ENCODE data around the gene METTL16.

METTL16 gene

DNA sequence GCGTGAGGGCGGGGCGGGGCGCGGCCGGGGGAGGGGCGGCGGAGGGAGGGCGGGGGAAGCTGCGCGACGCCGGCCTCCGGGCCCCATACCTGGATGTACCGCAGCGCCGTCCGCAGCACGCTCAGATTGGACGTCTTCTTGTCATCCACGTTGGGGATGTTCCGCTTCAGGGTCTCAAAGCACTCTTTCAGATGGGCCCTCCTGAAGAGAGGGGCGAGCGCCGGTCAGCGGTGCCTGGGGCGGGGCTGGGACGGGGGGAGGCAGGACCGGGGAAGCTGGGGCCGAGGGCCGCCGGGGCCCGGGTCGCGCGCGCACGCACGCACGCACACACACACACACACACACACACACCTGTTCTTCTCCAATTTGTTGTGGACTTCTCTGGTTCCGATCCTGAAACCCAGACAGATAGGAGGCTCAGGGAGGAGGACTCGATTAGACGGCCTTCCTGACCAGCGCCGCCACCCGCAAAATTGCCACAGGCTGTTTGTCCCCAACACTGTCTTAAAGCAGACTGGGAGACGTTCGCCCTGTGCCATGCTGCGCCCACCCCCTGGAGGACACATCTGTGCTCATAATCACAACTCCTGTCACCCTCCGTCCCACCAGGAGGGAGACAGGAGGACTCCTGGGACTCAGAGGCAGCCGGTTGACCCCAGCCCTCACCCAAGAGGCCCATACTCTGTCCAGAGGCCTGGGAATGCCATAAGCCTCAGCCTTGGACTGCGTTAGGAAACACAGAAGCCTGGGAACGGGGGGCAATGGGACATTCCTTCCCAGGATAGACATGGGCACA, 117.5 kb downstream of the METTL16 start:
- DNase-seq = no peak

DNA sequence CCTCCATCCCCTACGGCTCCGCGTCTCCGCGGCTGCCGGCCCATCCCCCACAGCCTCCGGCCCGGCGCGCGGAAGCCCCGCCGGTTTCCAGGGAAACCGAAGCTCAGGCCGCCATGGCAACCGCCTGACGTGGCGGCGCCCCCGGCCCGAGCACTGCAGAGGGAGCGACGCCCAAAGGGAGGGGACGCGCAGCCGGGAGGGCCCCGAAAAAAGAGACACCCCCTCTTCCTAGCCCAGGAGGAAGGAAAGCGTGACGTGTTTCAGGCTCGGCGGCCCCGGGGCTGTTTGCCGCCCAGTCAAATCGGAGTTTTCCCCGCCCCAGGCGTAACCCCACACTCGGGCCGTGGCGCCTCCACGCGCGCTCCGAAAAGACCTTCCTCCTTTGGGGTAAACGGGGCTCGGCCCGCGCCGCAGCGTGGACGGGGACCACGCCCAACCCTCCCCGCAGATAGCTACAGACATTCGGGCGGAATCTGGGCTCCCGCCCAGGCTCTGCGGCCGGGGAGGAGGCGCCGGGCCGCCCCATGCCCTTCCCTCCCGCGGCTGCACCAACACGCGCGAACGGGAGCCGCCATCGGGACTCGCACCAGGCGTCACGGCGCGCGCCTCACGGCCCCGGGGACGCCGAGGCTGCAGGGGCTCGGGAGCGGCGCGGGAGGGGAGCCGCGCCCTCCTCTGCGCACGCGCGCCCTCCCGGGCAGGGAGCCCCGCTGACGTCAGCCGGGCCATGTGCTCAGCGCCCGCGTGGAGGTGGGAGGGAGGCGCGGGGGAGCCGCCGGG, 118.3 kb downstream of the METTL16 start:
- no peak for DNase-seq

DNA sequence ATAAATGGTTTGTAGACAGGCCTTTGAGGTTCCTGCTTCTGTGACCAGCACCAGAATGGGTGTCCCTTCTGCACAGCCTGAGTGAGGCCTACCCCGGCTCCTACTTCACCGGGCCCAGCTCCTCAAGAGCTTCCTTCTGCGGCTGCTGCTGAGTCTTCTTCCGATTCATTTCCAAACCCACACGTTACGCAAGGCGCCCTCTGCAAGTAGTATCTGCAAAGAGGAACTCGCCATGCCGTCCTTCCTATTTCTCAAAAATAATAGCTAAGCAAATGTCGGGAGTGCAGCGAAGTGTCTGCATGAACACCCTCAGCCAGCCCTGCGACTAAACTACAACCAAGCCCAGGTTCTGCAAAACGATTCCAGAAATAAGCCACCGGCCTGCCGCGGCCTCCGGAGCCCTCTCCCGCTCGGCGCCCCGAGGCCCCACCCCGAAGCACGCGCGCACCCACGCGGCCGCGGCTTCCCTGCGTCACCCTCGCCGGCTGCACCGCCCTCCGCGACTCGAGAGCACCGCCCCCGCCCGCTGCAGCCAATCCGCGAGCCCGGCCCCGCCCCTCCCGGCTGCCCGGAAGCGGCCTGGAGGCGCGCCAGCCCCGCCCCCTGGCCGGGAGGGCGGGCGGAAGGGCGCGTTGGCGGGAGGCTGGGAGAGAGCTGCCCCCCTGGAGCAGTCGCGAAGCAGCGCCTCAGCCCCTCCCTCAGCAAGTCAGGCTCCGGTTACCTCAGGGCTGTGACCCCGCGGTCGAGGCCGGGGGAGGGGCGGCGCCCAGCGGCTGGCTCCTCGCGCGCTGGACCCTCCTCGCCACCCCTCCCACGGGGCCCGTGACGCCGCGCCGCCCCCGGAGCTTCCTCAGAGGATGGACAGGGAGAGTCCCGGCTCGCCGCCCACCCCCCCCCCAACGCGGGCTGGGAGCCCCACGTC, 119.2 kb downstream of the METTL16 start:
- DNase-seq = no peak

DNA sequence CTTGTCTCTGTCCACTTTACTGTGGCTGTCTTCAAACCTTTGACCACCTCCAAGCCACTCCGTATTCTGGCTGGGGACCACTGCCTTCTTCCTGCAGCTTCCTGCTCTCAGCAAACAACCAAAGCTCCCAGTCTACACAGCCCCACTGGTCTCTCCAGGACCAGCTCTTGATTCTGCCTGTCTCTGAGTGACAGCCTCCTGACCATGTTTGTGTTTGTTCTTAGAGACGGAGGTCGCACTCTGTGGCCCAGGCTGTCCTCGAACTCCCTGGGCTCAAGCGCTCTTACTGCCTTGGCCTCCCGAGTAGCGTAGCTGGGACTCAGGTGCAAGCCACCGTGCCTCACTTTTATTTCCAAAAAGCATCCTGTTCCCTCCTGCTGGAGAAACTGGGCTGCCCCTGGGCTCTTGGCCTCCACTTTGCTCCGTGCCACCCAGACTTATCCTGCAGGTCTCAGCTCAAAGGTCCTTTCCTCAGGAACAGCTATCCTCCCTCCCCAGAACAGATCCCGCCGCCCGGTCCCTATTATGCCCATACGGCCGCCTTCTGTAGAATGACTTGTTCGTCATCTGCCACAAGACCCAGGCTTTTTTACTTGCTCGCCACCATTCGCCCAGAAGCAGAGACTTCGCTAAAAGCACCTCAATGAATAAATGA, 120.0 kb downstream of the METTL16 start:
- no peak for DNase-seq

DNA sequence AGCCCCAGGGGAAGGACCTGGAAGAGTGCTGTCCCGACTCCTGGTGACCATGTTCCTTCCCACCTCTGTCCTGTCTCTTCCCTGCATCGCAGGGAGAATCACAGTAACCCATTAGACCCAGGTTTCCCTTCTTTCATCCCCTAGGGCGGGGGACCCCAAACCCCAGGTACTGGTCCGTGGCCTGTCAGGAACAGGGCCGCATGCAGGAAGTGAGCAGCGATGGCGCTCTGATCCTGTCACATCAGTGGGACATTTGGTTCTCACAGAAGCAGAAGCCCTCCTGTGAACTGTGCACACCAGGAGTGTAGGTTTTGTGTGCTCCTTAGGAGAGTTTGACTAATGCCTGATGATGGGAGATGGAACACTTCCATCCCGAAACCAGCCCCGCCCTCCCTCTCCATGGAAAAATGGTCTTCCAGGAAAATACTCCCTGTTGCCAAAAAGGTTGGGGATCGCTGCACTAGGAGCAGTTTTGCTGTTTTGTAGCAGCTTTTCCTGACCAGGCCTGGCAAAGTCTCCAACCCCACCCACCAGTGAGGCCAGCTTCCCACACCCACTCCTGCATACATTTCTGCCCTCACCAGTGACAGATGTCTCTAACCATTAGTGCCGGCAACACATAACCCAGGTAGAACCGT, 121.4 kb downstream of the METTL16 start:
- DNase-seq = no peak

DNA sequence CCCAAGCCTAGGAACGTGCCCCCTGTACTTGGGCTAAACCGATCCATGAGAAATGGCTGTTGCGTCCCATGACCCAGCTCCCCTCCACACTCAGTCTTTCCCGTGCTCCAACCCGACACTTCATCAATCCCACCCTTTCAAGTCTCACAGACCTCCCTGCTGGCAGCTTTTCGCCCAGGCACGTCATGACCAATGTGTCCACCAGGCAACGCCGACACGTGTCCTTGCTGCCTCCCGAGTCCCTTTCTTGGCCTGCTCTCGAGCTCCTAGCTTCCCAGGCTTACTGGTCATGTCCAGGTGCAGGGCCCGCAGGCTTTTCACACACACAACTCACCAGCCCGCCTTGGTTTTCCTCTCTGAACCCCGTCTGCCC, 123.0 kb downstream of the METTL16 start:
- DNase-seq = no peak

DNA sequence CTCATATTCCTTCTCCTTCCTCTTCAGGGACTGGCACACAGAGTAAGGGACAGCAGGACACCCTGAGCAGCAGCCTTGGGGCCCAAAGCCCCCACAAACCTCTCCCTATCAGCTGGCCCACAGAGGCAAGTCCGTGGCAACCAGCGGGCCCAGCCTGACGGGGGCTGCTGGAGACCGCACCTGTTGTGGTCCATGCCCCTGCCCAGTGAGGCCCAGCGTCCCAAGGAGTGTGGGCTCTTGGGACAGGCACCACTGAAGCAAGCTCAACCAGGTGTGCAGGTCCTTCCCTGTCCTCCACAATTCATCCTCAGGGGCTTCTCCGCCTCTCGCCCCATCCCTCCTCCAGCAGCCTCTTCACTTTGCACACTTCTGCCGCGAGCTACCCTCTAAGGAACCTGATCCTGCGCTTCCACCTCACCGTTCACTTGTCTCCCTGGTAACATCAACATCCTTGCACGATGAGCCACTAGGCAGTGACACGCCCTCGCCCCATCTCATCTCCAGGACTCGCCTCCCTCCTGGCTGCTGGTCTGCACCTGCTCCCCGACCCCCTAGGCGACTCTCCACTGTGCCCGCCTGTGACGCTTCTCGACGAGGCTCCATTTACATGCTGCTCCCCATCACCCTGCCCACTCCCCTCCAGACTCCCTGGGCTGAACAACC, 123.5 kb downstream of the METTL16 start:
- DNase-seq = no peak

DNA sequence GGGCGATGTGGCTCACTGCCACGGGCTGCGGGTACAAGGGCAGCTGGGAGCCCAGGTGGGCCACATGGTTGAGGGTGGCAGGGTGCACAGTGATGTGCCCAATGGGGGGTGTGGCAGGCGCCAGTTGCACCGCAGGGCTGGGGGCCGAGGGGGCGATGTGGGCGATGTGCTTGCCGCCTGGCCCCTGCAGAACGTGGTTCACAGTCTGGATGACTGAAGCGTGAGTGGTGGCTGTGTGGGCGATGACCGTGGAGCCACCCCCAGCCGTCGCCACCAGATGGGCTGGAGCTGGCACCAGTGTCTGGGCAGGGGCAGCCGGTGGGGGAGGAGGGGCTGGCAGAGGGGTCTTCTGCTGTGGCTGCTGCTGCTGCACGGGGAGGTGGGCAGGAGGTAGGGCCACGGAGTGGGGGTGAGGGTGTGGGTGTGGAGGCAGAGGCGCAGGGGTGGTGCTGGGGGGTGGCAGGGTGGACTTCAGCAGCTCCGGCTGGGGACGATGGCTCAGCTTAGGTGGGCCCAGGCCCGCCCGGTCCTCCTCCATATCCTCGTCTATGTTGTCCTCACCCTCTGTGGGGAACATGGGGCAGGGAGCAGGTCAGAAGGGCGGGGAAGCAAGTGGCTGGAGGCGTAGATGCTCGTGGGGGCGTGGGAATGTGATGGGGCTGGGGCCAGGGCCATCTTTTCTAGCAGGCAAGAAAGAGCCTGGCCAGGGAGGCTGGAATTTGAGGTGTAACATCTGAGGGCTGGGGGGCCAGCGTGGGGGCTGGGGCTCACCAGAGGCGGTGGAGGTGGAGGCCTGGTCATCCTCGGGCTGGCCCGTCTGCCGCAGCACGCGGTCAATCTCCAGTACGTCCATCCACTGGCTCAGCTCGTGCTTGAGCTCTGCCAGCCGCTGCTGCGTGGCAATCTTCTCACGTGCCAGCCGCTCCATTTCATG, 124.3 kb downstream of the METTL16 start:
- no peak for DNase-seq

DNA sequence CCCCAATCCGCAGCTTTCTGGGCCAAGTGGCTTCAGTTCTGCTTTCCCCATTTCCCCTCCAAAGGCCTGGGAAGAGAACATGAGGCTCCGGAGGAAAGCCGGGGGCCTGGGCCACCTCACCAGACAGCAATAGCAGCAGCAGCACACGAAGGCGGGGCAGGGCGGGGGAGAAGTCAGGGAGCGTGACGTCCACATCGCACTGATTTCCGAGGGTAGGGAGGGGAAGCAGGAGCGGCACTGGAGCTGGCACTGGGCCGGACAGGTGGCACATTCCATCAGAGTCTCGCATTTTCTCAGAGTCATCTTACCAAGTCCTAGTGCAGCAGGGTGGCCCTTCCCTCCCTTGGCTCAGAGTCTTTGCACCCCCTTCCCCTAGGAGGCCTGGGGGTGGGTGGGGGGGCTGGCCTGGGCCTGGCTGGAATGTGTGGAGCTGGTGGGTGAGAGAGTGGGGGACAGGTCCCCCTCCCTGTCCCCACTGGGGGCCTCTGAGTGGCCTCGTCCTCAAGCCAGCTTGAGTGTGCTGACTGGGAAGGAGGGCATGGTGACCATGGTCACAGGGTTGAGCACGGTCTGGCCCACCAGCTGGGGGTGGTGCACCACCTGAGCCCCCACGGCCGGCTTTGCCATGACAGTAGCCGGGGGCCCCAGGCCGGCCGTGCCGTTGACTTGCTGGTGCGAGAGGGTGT, 125.1 kb downstream of the METTL16 start:
- no peak for DNase-seq

DNA sequence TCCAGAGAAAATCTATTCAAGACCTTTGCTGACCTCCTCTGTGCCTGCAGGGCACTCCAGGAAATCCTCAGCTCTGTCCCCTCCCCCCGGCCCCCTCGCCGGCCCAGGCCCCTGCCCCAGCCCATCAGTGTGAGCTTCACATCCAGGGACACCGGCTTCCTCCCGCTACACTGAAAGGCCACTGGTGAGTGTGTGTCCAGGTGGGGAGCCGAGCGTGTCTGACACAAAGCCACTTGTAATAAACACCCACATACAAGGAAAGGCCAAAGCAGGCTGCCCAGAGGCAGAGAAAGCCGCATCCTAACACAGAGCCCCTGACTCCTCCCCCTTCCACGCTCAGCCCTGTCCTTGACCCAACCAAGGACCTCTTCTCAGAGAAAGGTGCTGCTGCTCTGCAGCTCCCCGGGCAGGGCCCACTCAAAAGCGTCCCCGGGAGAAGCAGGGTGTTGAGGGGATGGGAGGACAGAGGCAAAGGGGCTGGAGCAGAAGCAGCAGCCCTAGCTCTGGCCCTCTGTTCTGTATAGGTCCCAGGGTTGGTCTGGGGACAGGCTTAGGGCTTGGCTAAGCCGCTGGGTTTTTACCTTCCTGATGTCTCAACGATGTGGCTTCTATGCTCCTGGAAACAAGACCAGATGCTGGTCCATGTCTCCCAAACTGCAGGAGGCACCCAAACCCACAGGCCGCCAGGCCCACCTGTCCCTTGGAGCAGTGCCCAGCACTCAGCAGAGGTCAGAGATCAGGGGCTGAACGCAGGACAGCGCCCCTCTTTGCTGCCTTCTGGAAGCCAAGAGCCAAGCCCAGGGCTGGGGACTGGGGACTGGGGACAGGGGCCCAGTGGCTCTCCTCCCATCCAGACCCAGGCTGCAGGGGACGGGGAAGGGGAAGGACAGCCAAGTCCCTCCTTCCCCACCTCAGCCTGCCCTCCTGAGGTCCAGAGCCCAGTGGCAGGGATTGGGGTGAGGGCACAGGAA, 126.2 kb downstream of the METTL16 start:
- no peak for DNase-seq

DNA sequence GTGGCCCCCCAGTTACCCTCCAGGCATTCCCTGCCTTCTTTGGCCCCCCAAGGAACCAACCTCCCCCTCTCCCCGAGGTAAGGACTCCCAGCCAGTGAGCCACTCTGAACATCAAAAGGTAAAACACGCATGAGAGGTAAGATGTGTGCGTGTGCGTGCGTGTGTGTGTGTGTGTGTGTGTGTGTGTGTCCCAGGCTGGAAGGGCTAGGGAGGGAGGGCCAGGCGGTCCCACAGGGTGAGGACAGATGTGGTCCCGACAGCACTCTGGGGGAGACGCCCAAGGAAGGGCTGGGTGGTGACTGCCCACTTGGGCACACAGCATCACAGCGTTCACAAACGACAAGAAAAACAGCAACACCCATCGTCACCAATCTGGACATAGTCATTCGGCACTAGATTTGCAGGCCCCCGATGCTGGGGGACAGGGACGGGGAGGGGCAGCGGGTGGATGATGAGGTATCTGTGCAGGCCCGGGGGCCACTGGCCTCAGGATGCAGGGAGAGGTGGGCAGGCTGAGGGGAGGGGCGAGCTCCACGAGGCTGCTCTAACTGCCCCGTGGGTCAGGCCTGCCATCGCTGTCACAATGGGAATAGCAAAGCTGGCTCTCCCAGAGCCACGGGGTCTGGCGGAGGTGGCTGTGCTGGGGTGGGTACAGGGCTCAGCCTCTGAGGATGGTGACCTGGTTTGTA, 127.1 kb downstream of the METTL16 start:
- no peak for DNase-seq

DNA sequence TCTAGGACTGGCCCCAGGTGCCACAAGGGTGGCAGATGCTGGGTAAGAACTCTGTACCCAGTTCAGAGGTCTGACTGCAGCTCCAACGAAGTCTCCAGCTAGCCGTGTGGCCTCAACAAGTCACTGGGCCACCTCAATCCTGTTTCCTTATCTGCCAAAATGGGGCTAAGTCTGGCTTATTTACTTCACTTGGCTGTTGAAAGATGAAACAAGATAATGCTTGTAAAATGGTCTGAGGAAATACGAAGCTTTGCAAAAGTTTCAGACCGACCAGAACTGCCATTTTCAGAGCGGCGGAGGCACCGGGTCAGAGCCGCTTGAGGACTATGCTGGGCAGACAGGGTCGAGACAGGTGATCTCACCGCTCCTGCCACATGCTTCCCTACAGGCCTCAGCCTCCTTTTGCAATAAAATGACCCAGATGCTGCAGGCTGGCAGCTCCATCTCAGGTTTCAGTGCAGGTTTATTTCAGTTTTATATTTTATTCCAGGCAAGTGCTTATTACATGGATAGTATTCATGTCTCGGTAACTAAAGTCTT, 128.0 kb downstream of the METTL16 start:
- DNase-seq = no peak

DNA sequence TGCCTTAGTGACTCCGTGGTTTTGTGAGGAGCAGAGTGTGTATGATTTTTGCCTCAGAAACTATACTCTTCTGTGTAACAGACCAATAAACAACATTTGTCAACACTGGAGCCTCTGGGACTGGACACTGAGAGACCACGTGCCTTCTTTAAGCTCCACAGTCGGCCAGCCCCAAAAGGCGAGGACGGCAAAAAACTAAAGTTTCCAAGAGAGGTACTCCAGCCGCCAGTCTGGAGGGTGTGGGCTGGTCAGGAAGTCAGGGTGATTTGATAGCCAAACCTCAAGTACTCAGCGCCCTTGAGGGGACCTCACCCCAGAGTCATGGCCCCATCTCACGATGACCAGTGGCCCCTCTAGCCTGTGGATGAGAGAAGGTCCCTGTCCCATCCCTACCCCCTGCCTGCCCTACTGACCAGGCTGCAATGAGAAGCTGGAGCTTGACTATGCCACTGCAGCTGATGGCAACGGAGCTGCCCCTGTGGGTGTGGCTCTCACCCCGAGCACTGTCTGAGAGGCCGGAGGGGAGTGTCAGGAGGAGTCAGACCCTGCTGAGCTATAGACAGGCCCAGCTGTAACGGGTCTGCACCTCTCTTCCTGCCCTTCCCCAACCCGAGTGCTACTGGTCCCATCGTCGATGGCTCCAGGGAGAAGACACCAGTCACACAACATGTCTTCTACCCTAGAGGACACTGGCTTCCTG, 130.6 kb downstream of the METTL16 start:
- DNase-seq = no peak

DNA sequence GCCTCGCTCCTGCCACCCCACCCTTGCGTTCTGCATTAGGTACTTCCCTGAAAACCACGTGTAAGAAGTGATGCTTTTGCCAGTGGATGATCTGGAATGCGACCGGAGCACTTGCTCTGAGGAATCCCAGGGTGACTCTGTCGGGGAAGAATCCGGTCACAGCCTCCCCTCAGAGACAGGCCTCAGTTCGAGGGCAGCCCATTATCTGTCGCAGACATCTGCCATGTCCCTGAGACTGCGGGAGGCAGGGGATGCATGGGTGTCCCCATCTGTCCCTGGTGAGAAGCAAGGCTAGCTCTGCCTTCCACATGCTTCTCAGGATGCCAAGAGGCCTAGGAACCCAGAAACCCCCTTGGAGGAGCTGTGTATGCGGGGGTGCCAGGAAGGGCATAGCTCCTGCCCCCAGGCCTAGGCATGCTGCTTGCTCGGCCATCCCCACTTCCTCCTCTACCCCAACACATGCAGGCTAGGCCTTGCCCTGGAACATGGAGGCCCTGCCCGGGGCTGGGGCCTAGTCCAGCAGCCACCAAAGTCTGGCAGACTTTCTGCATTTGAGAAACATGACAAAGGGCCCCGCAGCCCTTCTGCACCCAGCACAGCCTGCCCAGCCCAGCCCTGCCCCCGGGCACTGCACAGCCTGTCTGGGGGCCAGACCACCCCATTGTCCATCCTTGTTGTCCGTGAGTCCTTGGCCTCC, 131.3 kb downstream of the METTL16 start:
- DNase-seq = no peak

DNA sequence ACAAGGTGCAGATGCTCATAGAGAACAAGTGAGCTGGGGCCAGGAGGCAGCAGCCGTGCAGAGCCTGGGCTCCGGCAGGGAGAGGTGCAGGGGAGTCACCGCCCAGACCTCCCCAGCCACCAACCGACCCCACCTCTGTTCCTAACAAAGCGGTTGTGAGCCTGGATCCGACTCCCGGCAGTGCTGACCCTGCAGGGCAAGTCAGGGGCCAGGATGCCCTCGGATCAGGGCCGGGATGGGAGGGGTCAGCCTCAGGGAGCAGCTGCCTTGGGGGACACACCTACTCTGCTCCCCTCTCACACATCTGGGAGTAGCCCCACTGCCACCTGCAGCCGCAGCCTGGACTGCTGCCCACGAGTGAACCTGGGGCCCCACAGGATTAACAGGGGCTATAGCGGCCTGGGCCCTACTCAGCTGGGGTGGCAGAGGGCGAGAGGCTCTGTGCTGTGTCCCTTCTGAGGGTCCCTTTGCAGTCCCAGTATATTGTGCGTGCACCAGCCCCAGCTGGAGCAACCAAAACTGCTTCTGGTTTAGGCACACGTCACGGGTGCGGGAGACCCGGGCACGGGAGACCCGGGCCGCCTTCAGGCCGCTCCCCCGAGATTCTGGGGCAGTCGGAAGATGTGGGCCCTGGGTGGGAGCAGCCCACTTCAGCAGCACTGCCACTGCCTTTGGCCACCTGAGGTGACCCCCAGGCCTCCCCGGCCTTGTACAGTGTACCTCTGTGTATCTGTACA, 132.0 kb downstream of the METTL16 start:
- DNase-seq = no peak

DNA sequence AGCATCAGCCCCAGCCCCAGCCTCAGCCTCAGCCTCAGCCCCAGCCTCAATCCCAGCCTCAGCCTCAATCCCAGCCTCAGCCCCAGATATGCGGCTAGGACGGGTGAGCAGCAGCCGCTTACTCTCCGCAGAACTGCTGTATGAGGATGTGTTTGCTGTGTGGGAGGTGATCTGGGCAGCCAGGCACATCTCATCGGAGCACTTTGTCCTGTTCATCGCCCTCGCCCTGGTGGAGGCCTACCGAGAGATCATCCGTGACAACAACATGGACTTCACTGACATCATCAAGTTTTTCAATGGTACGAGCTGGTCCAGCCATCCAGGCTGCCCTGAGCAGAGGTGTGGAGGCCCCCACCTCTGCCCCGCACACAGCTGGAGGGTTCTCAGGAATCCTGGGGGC, 132.8 kb downstream of the METTL16 start:
- no peak for DNase-seq
